ENCODE measurements around the gene TBX1. TPM values are rescaled to one million over a fixed set of nuclear protein-coding genes. Genes with fewer than 3 reads are reported as not detected.

TBX1 gene
- not detected in 2 replicates for total RNA-seq

DNA sequence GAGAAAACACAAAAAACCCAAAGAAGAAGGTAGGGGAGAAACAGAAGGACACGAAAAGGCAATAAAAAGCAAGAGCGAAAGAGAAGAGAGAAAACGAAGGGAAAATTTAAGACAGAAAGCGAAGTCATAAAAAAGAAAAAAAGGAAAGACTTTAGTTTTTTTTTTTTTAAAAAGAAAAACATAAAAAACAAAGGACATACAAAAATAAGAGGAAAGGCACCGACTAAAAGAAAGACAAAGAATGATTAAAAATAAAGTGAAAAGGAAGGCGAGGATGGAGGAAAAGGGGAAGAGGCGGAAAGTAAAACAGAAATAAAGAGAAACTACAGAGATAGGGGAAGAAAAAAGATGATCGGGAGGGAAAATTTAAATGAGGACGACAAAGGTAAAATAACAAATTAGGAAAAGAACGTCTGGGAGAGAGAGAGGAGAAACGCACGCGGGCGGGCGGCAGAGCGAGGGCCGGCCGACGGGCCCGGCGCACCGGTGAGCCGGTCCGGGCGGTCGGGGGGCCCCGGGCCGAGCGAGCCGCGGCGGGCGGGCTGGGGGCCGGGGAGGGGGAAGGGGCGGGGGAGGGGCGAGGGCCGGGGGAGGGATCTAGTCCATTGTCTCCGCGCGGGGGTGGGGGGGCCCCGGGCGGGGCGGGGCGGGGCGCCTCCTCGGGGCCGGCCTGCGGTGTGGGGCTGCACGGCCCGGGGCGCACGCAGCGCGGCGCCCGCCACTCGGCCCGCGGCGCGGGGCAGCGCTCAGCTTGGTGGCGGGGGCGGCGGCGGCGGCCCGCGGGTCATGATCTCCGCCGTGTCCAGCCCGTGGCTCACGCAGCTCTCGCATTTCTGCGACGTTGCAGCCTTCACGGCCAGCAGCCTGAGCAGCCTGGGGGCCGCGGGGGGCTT is at the start of gene TBX1:
Gene TBX1 (plus strand): TSS at position 721 of the 893 bp plus-strand sequence. CDS start 66 bp downstream, at position 787.

DNA sequence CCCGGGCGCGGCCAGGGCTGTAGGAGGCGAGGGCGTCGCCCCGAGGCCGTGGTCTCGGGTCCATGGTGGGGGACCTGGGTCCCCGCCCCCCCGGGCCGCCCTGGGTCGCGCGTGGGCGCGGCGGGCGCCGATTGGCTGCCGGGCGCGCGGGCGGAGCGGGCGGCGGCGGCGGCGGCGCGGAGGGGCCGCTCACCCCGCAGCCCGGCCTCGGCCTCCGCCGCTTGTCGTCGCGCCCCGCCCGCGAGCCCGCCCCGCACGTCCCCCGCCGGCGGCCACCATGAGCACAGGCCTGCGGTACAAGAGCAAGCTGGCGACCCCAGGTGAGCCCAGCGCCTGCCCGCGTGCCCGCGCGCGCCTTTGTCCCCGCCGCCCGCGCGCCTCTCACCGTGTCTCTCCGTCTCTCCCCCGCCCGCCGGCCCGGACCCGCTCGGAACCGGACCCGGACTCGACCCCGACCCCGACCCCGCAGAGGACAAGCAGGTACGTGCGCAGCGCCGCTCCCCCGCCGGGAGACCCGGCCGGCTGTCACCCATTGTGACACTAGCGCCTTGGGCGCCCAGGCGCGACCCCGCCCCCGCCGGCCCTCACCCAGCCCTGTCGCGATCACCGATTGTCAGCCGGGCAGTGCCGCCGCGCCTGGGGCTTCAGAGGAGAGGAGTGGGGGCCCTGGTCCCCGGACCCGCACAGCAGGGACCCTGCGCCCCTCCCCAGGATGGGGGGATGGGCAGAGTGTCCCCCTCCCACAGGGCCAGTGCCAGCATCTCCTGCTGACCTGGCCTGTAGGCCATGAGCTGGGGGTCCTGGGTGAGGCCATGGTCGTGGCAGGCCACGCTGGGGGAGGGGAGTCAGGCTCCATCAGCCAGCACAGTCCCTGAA is 46.0 kb upstream of the TBX1 start, which contains the start of gene SEPTIN5:
Gene SEPTIN5 (plus strand): TSS at position 192 of the 876 bp plus-strand sequence. CDS start 86 bp downstream, at position 278.

GRCh38 chr22:19723232-19723982 is 37.2 kb upstream of the TBX1 start, which contains the start of gene GP1BB:
TSS of gene GP1BB (plus strand) at chr22:19723539. CDS start at chr22:19723570, 31 bp downstream.

Other genes with a start within 250 kb of the TBX1 start
- 6.4 and 11.2 TPM in 2 replicates for gene CLDN5, start 236.4 kb upstream of the TBX1 start, total RNA-seq
- gene SEPTIN5, start 46.3 kb upstream of the TBX1 start, total RNA-seq: 16.5 and 26.2 TPM in 2 replicates
- 0.29 and 3.0 TPM in 2 replicates for gene GP1BB, start 37.2 kb upstream of the TBX1 start, total RNA-seq
- gene GNB1L, start 94.1 kb downstream of the TBX1 start, total RNA-seq: 19.7 and 20.8 TPM in 2 replicates
- gene RTL10, start 94.1 kb downstream of the TBX1 start, total RNA-seq: 11.8 and 16.1 TPM in 2 replicates
- gene COMT, start 181.0 kb downstream of the TBX1 start, total RNA-seq: 315 and 400 TPM in 2 replicates
- 21.9 and 24.6 TPM in 2 replicates for gene TXNRD2, start 181.0 kb downstream of the TBX1 start, total RNA-seq

Data from myometrial cell (primary cell).